LNCaP clone FGC (cell line): ENCODE data around the gene RGPD4.

Source experiments
- DNase-seq: peaks from one replicate; pipeline ENCODE4 v3.0.0-alpha.2; 2011; ENCODE audit warnings: low read depth
- H3K4me3 ChIP-seq: 2 replicates; pipeline ENCODE4 v1.5.1; 2011; ENCODE audit warnings: mild to moderate bottlenecking, low read depth, low read length, control low read depth
- TF ChIP-seq, protein P1 (sequence below): IDR thresholded peaks from 2 replicates; pipeline ENCODE4 v1.5.1; 2012; ENCODE audit warnings: mild to moderate bottlenecking; ENCODE audit not compliant: control insufficient read depth, insufficient read depth; ENCODE audit errors: extremely low read depth

RGPD4 gene

DNA sequence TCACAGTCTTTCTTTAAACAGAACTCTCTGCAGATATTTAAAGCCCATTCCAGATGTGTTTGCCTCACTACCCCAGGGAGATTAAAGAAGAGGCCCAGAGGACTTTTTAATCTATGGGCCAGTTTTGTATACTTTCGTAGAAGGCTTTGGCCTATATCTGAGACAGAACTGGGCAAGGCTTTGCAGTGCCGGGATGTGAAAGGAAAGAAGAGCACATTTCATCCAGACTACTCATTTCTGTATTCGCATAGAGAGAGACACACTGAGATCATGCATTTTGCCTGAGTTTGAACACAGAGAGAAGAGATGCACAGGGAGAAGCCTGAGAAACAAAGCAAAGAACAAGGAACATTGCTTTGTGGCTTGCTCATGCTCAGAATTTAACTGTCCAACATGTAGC is 104.7 kb downstream of the RGPD4 start:
- TF ChIP-seq, protein P1, sequence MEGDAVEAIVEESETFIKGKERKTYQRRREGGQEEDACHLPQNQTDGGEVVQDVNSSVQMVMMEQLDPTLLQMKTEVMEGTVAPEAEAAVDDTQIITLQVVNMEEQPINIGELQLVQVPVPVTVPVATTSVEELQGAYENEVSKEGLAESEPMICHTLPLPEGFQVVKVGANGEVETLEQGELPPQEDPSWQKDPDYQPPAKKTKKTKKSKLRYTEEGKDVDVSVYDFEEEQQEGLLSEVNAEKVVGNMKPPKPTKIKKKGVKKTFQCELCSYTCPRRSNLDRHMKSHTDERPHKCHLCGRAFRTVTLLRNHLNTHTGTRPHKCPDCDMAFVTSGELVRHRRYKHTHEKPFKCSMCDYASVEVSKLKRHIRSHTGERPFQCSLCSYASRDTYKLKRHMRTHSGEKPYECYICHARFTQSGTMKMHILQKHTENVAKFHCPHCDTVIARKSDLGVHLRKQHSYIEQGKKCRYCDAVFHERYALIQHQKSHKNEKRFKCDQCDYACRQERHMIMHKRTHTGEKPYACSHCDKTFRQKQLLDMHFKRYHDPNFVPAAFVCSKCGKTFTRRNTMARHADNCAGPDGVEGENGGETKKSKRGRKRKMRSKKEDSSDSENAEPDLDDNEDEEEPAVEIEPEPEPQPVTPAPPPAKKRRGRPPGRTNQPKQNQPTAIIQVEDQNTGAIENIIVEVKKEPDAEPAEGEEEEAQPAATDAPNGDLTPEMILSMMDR = no peak
- no peak for DNase-seq
- H3K4me3 ChIP-seq = no peak overlapping the region

DNA sequence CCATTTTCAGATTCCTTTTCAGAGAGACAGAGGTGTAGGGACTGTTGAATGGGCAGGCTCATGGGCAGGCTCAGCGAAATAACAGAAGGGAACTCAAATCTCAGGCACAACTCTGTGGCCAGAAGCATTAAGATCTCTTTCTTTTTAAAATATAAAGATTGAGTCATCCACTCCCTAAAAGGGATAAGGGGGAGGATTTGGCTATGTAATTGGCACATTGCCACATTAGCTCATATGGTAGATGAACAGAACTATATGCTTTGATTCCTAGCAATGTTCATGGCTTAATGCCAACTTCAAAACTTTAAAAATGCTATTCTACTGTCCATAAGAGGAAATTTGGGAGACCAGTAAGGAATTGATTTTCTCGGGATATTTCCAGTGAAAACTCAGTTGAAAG is 105.8 kb downstream of the RGPD4 start:
- H3K4me3 ChIP-seq = no peak overlapping the region
- TF ChIP-seq, protein P1 = no peak
- no peak for DNase-seq

DNA sequence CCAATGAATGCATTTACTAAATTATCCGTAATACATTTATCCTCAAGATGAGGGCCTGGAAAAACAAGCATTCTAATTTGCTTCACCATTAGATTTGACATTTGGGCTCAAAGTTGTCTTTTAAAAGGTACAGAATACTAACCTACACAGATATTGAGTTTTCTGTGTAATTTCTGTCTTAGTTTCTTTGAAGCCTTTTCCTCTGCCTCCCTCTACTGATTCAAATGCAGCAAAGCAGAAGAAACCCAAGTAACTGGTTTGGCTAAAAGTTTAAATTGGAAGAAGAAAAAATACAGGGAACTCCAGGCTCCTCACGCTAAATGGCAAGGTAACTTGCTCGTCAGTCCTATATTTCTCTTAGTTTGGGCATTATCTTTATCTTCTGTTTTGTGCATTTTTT is 106.3 kb downstream of the RGPD4 start:
- TF ChIP-seq, protein P1 = peak; percentile 68
- no peak overlapping the region for H3K4me3 ChIP-seq
- DNase-seq = no peak

DNA sequence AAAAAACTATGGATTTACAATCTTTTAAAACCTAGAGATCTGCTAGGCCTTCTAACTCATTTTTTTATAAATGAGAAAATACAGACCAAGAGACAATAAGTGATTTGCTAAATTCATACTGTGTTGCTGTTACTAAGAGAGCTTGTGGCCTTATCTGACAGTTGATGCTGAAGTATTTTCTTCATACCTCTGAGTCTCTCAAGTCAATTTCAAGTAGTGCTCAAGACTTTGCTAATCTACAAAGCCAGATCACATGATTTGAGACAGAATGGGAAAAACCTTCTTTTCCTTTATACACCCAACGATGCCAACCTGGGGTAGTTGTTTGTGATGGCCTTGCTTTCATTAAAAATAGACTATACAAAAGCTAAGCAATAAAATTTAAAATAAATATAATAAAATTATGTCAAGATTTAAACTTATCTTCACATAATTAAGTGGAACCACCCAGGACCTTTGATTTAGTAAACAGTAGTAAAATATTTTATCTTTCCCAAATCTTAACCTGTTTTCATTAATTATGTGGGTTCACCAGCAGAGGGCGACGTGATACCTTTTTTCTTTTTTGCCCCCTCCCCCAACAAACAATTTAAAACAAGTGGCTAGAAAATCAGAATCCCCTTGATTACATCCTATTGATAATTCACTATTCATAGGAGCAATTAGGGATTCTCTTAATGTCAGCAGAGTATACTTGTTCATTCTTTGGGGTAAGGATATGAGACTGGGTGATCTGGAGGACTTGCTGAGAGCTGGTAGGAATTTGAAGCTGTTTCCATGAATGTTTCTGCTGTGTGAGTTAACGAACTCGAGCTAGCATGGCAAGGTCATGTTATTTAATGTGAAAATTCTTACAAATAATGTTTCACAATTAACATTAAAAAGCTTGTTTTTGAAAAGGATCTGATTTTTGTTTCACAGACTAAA is 110.0 kb downstream of the RGPD4 start:
- no peak for DNase-seq
- TF ChIP-seq, protein P1 = peak; percentile 46

More for the DNA sequence above, 110.0 kb downstream of the RGPD4 start:
- no peak overlapping the region for H3K4me3 ChIP-seq
